Transverse colon (tissue), 4 donors: Measurements from ENCODE around the gene RNFT1. TPM values are rescaled to one million over a fixed set of nuclear protein-coding genes. Genes with fewer than 3 reads are reported as not detected.
"Not testable (repeated sequence)": the region's sequence is repeated elsewhere in the genome, so short reads cannot be mapped to it uniquely, and the experiment has no call there.

Experiments used
- DNase-seq: peaks from one replicate; pipeline ENCODE4 v3.0.0-alpha.2; 2019
- H3K27ac ChIP-seq, 4 donors: fragments of 200-600 bp; sonication (generic); 2 replicates each; pipeline ENCODE4 v1.5.1; 2016 to 2018; ENCODE audit warnings: inconsistent platforms in 4 of 4
- H3K27me3 ChIP-seq: fragments of 200-600 bp; sonication (generic); 2 replicates; pipeline ENCODE4 v1.5.1; 2017; ENCODE audit warnings: inconsistent platforms
- H3K36me3 ChIP-seq, 4 donors: fragments of 200-600 bp; sonication (generic); 2 replicates each; pipeline ENCODE4 v1.5.1; 2017 to 2019; ENCODE audit warnings: inconsistent platforms in 4 of 4
- H3K4me1 ChIP-seq, 4 donors: fragments of 200-600 bp; sonication (generic); 2 replicates each; pipeline ENCODE4 v1.5.1; 2017 to 2020; ENCODE audit warnings: inconsistent platforms in 4 of 4
- H3K4me3 ChIP-seq, 4 donors: fragments of 200-600 bp; sonication (generic); 1 replicate in 1 of 4; 2 replicates in 3 of 4; pipeline versions ENCODE4 v1.5.1 to v1.6.1; 2017 to 2019; ENCODE audit warnings: inconsistent platforms in 4 of 4
- H3K9me3 ChIP-seq, 2 donors: fragments of 200-600 bp; sonication (generic); 2 replicates each; pipeline ENCODE4 v1.5.1; 2017 to 2019; ENCODE audit warnings: inconsistent platforms in 2 of 2
- CTCF ChIP-seq, 5 experiments: fragments of 200-600 bp in 3 of 5; fragments of 450-650 bp in 2 of 5; sonication (generic) in 3 of 5; IDR thresholded peaks; 1 replicate in 2 of 5; 2 replicates in 3 of 5; pipeline ENCODE4 v1.5.1; 2016 to 2017; ENCODE audit warnings: antibody characterized with exemption in 5 of 5, inconsistent platforms in 3 of 5, mild to moderate bottlenecking in 2 of 5, moderate library complexity in 1 of 5
- EP300 ChIP-seq: sonication (generic); formaldehyde crosslinking; IDR thresholded peaks from one replicate; pipeline ENCODE4 v1.6.1; 2017; ENCODE audit warnings: antibody characterized with exemption, low read depth
- POLR2A ChIP-seq: fragments of 450-650 bp; IDR thresholded peaks from one replicate; pipeline ENCODE4 v1.6.1; 2016; ENCODE audit warnings: antibody characterized with exemption, mild to moderate bottlenecking, moderate library complexity
- POLR2AphosphoS5 ChIP-seq, 3 donors: sonication (generic); formaldehyde crosslinking; IDR thresholded peaks; one replicate each; pipeline ENCODE4 v1.6.1; 2016; ENCODE audit warnings: antibody characterized with exemption in 3 of 3
- WGBS, 2 donors: methylation state at CpG; one replicate each; pipeline ENCODE4 v1.1.5; 2018; ENCODE audit warnings: low coverage in 1 of 2; 5-methylcytosine and 5-hydroxymethylcytosine counted together
- in situ Hi-C, 4 donors: fragments of 200-750 bp; cut with MboI; loops; one replicate each; pipeline versions ENCODE4 v1.15.0 to v1.15.1; 2017; ENCODE audit warnings: low sequenced_read_pairs in 3 of 4, low pct_ligation_motif_present in 1 of 4, low pct_unique_long_range_greater_than_20kb in 1 of 4
- intact Hi-C: fragments of 100-400 bp; cut with DNase I; formaldehyde crosslinking; loops from one replicate; pipeline ENCODE4 v1.15.1; 2023; ENCODE audit warnings: low total_unique reads
- total RNA-seq, 4 donors: library from RNA; depleted of rRNA; stranded (reverse); fragments of >200 nt; gene quantifications; one replicate each; pipeline ENCODE4 v1.1.0, GENCODE V29; 2016

RNFT1 gene
- total RNA-seq, 4 donors from 2014 or later = 10.3 to 72.6 (median 37.4) TPM

GRCh38 chr17:59954856-59955255, 9.7 kb downstream of the RNFT1 start:
- Histone ChIP-seq H3K4me3 (no peak overlapping the region), H3K4me1 (no peaks in the 10 kb centered on the region), H3K27me3 (no peaks in the 10 kb centered on the region), H3K36me3 (peaks cover 0 to 24% (median 12%) of the 10 kb centered on the region in 4 donors), H3K9me3 (no peaks in the 10 kb centered on the region), H3K27ac (no peak overlapping the region)
- intact Hi-C loops (no loop called here), in situ Hi-C loops (no loop called here)
- TF ChIP-seq POLR2A = no peak
- no peak for TF ChIP-seq CTCF (IDR thresholded peaks at IDR 0.05)
- no peak for TF ChIP-seq EP300
- TF ChIP-seq POLR2AphosphoS5 (IDR thresholded peaks at IDR 0.05) = no peak
- WGBS, 2 donors = 80 to 90% methylated on average over 3 of the region's 3 CpGs
- no peak for DNase-seq

DNA sequence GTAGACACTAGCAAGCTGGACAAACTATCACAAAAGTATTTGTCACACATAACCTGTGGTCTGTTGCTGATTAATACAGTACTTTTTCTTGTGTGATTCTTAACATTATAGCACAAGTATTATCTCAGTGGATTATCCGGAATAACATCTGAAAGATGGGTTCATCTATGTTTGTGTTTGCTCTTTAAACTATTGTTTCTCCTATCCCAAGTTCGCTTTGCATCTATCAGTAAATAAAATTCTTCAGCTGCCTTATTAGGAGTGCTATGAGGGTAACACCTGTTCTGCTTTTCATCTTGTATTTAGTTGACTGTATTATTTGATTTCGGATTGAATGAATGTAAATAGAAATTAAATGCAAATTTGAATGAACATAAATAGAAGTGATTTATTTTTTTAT, 14.5 kb downstream of the RNFT1 start:
- intact Hi-C loops = no loop called here
- no peaks in the 10 kb centered on the region for H3K27me3 ChIP-seq
- H3K27ac ChIP-seq = no peak overlapping the region
- no peak for DNase-seq
- H3K9me3 ChIP-seq = no peaks in the 10 kb centered on the region
- in situ Hi-C loops = no loop called here
- H3K4me3 ChIP-seq = no peak overlapping the region
- no peaks in the 10 kb centered on the region for H3K4me1 ChIP-seq
- peaks cover 0 to 22% (median 6%) of the 10 kb centered on the region in 4 donors for H3K36me3 ChIP-seq
- no peak for TF ChIP-seq EP300
- no peak for TF ChIP-seq POLR2A
- TF ChIP-seq POLR2AphosphoS5 (IDR thresholded peaks at IDR 0.05) = no peak
- TF ChIP-seq CTCF (IDR thresholded peaks at IDR 0.05) = no peak
- 86 to 89% methylated on average over 3 of the region's 3 CpGs for WGBS, 2 donors

- in situ Hi-C loops, H3K4me1 ChIP-seq, DNase-seq, H3K27ac ChIP-seq, H3K27me3 ChIP-seq, intact Hi-C loops, H3K9me3 ChIP-seq, H3K4me3 ChIP-seq: not testable (repeated sequence)
- 65 to 74% methylated on average over 3 to 4 of the region's 4 CpGs for WGBS, 2 donors
- H3K36me3 ChIP-seq = peaks cover 0 to 32% (median 9%) of the 10 kb centered on the region in 4 donors
Observed at GRCh38 chr17:59947310-59947709, 17.2 kb downstream of the RNFT1 start.

GRCh38 chr17:59946433-59946832, 18.1 kb downstream of the RNFT1 start:
- DNase-seq, H3K9me3 ChIP-seq, H3K27me3 ChIP-seq, in situ Hi-C loops, H3K27ac ChIP-seq, intact Hi-C loops, H3K4me3 ChIP-seq, H3K4me1 ChIP-seq: not testable (repeated sequence)
- 80 to 94% methylated on average over 3 to 7 of the region's 7 CpGs for WGBS, 2 donors
- H3K36me3 ChIP-seq = peaks cover 0 to 38% (median 13%) of the 10 kb centered on the region in 4 donors

- Histone ChIP-seq H3K36me3 (peaks cover 0 to 56% (median 22%) of the 10 kb centered on the region in 4 donors), H3K27me3 (no peaks in the 10 kb centered on the region), H3K4me1 (no peaks in the 10 kb centered on the region), H3K4me3 (no peak overlapping the region), H3K27ac (no peak overlapping the region), H3K9me3 (no peaks in the 10 kb centered on the region)
- in situ Hi-C loops = no loop called here
- DNase-seq = no peak
- intact Hi-C loops = no loop called here
- no peak for TF ChIP-seq EP300
- no peak for TF ChIP-seq POLR2AphosphoS5 (IDR thresholded peaks at IDR 0.05)
- no peak for TF ChIP-seq CTCF (IDR thresholded peaks at IDR 0.05)
- TF ChIP-seq POLR2A = no peak
- WGBS, 2 donors = 89 to 100% methylated on average over 1 of the region's 1 CpG
Observed at GRCh38 chr17:59941131-59941530, 23.4 kb downstream of the RNFT1 start.

DNA sequence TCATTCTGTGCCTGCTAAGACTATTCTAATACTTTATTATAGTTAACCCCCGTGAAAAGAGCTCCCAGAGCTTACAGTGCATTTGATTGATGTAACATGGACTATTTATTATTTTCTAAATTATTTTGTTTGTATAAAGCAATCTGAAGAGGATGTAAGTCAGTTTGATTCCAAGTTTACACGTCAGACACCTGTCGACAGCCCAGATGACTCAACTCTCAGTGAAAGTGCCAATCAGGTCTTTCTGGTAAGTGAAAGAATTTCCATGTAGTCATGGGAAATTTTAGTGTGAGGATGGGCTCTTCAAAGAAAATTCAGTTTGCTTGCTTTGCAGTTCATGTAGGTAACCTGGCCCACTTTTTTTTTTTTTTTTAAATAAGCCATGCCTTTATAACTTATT, 23.8 kb downstream of the RNFT1 start:
- H3K4me1 ChIP-seq, H3K27me3 ChIP-seq, H3K27ac ChIP-seq, DNase-seq, H3K9me3 ChIP-seq, H3K4me3 ChIP-seq, in situ Hi-C loops, intact Hi-C loops: not testable (repeated sequence)
- WGBS, 2 donors = 76 to 78% methylated on average over 3 of the region's 3 CpGs
- H3K36me3 ChIP-seq = peaks cover 0 to 56% (median 21%) of the 10 kb centered on the region in 4 donors

DNA sequence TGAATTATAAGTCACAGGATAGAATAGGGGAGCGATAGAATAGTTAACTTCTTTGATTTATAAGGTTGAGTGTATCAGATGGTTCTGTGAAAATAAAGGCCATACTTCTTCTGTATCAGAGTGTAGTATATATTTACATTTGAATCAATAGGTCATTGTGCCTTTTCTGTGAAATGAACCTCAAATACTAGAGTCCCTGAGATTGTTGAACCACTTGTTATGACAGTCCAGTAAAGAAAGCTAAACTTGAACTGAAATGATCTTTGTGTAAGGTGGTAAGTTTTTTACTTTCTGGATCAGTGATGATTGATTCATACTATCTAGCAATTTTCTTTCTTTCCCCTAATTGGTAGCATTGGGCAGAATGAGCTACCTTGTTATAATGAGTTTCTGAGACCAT, 31.2 kb downstream of the RNFT1 start:
- in situ Hi-C loops, H3K4me3 ChIP-seq, intact Hi-C loops, H3K9me3 ChIP-seq, H3K27me3 ChIP-seq, H3K27ac ChIP-seq, DNase-seq, H3K4me1 ChIP-seq: not testable (repeated sequence)
- WGBS, 2 donors = 97 to 100% methylated on average over 1 of the region's 1 CpG
- peaks cover 0 to 89% (median 32%) of the 10 kb centered on the region in 4 donors for H3K36me3 ChIP-seq

DNA sequence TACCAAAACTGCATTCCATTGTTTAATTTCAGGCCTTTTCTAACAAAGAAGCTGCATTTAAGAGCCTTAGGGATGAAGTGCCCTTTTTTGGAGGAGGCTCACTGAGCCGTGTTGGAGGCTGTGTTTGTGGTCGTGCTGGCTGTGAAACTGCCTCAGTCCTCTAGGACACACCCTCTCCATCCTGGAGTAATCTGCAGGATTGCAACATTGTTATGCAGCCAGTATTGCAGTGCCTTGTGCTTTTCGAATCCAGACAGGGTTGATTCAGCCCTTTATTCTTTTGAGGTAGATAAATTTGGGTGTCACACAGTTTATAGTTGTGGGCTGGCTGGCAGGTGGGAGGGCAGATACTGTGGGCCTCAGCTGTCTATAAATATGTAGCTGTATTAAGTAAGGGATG, 33.8 kb downstream of the RNFT1 start:
- peaks cover 0 to 76% (median 31%) of the 10 kb centered on the region in 4 donors for H3K36me3 ChIP-seq
- in situ Hi-C loops, H3K27me3 ChIP-seq, H3K9me3 ChIP-seq, intact Hi-C loops, H3K4me3 ChIP-seq, H3K4me1 ChIP-seq, H3K27ac ChIP-seq, DNase-seq: not testable (repeated sequence)
- 20 to 62% methylated on average over 2 to 3 of the region's 3 CpGs for WGBS, 2 donors
